GM19397 (cell line): ENCODE results near the gene NXPH4.

ENCODE experiments used
- ATAC-seq: cut with Tn5 transposase; IDR thresholded peaks from one replicate; pipeline ENCODE4 v1.9.1; 2021; ENCODE audit warnings: mild to moderate bottlenecking, moderate library complexity; ENCODE audit not compliant: unreplicated experiment

Gene NXPH4

DNA sequence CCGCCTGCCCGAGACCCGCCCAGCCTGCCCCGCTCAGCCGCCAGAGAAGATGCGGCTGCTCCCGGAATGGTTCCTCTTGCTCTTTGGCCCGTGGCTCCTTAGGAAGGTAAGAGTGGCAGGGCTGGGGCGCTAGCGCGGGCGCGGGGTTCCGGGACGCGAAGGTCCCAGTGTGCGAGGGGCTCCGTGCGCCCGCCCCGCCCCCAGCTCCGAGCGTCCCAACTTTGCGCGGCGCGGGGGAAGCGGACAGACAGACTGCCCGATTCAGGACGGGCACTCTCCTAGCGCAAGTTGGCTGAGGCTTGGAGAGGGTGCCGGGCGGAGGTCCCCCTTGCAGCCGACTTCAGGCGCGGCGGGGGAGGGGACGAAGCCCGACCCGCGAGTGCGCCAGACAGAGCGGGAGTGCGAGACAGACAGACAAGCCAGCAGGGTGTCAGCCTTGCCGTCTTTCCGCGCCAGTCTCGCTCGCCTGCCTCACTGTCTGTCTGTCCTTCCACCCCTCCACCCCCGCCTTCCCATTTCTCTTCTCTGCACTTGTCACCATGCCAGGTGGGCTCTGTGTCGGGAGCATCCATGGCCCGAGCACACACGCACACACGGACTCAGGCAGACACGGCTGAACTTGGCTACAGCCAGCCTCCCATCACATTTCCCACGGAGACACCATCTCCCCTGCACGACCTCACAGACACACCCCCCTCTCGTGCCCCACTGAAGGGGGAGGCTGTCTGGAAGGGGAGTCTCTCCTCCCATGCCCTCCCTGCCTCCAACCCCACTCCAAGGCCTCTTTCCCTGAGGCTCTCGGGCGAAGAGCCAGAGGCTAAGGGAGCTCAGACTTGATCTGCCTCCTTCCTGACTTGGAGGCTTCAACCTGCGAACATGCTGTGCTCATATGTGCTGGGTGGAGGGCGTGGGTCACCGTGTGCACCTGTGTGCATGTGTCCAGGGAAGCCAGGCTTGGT is 606 bp downstream of the NXPH4 start:
- ATAC-seq = no peak

GRCh38 chr12:57218030-57218853 is 1.6 kb downstream of the NXPH4 start:
- ATAC-seq = no peak

- no peak for ATAC-seq
These were observed 2.8 kb downstream of the NXPH4 start for GRCh38 chr12:57219205-57219992.

- ATAC-seq = no peak
These were observed 3.6 kb downstream of the NXPH4 start for GRCh38 chr12:57219993-57220754.

DNA sequence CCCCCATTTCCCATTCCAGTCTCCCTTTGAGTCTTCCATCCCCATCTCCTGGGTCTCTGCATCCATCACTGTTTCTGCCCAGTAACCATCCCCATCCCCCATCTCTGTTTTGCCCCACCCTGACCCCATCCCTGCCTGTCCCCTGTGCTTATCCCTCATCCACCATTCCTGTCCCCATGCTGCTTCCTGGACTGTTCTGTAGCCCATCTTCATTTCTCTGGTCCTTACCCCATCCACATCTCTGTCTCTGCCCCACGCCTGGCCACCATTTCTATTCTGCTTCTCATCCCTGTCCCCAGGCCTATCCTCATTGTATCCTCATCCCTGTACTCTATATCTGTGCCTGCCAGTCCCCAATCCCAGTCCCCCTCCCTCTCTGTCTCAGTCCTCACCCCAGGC is 4.2 kb downstream of the NXPH4 start:
- no peak for ATAC-seq

GRCh38 chr12:57221169-57221917 is 4.7 kb downstream of the NXPH4 start:
- no peak for ATAC-seq

DNA sequence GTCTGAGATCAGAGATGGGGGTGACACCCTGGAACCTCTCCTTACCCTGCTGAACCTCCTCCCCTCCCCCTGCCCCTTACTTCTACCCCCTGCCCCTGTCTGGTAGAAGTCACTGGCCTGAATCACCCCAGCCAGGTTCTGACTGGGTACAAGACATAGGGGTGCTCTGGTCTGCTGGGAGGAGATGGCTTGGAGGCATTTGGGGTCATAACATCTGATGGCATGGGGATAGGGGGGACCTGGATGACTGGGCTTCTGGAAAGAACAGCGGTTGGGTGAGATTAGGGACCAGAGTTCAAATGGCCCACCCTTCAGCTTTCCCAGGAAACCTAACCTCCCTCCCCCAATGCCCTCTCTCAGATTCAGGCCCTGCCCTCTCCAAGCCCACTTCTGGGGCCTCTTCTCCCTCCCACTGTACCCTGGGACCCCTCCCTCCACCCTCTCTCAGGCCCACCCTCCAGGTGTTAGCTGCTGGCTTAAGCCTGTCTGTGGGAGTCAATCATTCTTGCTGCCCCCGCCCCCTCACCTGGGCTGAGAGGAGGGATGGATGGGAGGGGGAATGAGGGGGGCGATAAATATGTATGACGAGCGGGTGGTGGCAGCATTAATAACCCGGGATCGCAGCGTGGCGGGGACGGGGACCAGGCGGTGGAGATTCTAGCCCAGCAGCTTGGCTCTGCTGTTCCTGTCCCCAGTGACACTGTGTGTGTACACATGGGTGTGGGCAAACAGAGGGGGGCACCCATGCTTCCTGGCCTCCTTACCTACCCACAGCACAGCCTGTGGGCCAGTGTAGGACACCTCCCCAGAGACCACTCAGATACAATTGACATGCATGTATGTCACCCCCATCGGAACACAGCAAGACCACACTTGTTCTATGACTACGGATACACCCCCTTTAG is 5.9 kb downstream of the NXPH4 start:
- ATAC-seq = no peak

DNA sequence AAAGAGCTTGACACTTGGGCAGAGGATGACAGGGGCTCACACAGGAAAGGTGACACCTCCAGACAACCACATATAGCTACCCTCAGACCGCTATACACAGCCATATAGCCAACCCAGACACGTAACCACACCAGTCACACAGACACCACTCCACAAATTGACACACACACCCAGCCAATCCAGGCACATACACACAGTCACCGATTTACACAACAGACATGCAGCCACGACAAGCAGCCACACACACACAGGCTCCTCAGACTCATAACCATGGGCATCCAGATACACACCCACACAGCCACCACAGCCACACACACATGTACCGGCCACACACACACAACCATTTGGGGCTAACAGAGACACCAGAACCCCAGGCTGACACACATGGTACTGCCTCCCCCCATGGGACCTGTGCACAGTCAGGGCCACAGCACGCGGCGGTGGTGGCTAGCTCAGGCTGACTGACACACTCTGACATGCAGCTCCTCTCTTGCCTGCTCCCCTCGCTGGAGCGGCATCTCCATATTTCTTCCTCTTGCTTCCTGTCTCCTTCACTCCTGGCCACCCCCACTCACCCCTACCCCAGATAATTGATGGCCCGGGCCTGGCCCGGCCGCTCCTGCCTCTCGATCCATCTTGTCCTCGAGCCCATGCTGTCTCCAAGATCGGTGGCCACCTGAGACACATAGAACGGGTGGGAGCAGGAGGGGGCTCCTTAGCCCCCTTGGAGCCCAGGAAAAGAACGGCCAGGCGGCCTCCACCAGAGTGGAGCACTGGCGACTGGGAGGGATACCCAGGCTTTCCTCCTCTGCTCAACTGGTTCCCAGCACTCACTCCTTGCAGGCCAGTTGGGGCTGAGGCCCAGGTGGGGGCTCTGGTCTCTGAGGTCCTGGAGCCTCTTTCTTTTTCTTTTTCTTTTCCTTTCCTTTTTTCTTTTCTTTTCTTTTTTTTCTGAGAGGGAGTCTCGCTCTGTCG is 6.9 kb downstream of the NXPH4 start:
- no peak for ATAC-seq

- ATAC-seq = no peak
These were observed 7.8 kb downstream of the NXPH4 start for GRCh38 chr12:57224278-57224972.

- ATAC-seq = no peak
These were observed 8.5 kb downstream of the NXPH4 start for GRCh38 chr12:57224973-57225679.

DNA sequence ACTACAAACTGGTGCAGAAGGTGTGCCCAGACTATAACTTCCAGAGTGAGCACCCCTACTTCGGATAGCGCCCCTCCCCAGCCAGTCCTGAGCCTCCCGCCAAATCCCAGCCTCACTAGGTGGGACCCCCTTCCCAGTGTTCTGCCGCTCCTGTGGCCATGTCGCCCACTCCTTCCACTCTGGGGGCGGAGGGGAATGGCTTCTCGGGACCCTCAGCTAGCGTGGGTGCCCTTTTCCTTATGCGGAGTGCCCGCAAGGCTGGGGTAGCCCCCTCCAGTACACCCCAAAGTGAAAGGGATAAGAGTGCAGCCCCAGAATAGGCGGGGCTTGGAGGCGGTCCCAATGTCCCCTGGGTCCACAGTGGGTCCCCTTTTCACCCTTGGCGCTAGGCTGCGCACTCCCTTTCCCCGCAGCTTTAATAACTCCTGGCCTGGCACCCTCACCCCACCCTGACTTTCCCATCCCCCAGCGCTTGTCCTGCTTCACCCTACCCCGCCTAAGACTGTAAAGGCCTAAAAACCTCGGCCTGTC is 9.2 kb downstream of the NXPH4 start:
- ATAC-seq = no peak

DNA sequence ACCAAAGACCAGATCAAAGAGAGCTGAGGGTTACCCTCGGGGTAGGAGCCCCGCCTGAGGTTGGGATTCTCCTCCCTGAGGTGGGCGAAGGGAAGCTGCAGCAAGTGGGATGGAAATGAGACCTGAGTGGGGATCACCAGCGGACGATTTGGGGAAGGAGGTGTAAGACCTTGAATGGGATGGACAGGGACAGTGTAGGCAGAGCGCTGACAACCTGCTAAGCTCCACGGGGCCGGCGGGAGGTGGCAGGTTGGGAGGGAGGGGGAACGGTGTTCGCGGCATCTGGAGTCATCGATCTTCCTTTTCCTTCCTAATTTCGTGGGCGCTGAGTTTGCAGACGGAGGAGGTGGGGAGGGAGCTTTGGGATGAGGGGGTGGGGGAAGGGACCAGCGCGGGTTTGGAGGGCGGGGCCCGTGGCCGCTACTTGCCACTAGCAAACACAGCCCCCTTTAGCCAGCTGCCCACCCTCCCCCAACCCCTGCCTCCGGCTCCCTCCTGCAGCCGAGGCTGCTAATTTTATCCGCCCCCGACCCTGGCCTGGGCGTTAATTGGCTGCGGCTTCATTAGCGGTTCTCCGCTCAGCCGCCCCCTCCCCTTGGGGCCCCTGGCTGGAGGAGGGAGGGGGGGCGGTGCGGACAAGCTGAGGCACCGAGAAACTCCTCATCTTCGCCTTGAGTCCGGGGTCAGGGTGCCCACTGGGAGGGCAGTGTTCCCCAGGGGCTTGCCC is 10.2 kb downstream of the NXPH4 start:
- ATAC-seq = no peak

DNA sequence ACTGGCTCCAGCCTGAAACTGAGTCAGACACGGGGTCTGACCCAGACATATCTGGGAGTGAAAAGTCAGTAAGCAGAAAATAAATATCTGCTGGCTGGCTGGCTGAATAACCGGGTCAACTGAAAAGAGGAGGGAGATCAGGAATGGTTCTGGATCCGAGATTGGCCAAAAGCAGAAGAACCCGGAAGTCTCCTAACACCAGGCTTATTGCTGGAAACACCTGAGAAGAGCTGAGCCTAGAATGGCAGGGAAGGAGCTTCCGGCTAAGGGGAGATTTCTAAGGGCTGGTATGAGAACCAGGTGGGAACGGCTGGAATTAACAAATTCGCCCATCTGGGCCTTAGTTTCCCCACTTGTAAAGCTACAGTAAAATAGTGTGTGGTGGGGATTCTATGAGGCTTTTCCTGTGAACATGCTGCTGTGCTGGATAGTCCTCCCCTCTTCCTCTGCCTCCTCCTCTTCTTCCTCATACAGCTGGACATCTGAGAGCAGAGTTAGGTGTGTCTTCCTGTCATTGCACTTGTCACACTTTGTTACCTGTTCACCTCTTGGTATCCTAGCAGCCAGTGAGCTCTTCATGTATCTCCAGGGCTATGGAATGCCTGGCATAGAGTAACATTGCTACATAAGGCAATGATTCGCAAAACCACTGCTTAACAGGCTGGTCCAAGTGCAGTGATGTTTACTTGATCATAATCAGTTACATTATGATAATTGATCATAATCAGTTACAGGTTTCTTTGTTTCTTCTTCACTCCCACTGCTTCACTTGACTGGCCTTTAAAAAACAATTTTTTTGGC is 10.9 kb downstream of the NXPH4 start:
- no peak for ATAC-seq

DNA sequence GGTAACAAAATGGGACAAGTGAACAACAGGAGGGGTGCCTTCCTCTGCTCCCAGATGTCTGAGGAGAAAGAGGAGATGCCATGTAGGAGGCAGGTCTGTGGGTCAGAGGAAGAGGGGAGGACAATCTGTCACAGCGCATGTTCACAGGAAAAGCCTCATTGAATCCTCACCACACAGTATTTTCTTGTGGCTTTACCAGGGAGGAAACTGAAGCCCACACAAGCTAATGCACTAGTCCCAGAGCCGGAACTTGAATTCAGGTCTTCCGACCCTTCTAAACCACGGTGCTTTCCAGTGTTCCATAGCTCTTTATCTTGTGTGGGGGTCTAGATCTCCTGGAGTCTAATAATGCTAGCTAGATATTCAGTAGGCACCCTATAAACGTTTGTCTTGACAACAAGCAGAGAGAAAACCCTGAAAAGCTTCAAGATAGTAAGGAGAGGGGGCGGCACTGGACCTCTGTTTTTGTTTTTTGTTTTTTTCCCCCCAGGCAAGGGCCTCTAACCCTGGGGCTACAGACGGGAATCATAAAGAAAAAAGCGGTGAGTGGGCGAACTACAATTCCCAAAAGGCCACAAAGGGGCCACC is 12.5 kb downstream of the NXPH4 start:
- peak; percentile 4 for ATAC-seq
